Measurements from ENCODE around the gene CCL1.

DNA sequence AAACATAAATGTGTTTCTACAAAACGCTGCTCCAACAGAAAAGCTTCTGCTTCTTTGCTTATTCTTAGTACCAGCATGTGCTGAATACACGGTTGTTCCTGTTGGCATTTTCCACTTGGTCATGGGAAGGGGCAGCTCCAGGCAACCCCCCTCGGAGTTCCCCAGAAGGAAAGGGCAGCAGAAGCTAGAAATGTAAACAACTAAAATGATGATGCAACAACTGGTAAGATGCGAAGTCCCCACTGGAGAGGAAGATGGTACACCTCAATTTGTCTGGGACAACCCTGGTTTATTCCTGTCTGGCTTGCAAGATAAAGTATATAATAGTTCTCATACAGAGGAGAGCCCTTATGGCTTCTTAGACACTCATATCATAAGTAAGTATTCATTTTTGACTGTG is 16.0 kb downstream of the CCL1 start:
- TF ChIP-seq ZBTB8A (IDR thresholded peaks at IDR 0.05; ENCODE audit: partially characterized antibody) (no peak), SMARCC2 (IDR thresholded peaks at IDR 0.05; ENCODE audit: low read depth) (no peak), TAF9B (IDR thresholded peaks at IDR 0.05; ENCODE audit: partially characterized antibody) (no peak)

Measured in K562 (cell line).